Transverse colon (tissue), 3 donors: ENCODE measurements around the gene SGSH.

Source experiments
- CTCF ChIP-seq, 5 experiments: fragments of 200-600 bp in 3 of 5; fragments of 450-650 bp in 2 of 5; sonication (generic) in 3 of 5; IDR thresholded peaks; 1 replicate in 2 of 5; 2 replicates in 3 of 5; pipeline ENCODE4 v1.5.1; 2016 to 2017; ENCODE audit warnings: antibody characterized with exemption in 5 of 5, inconsistent platforms in 3 of 5, mild to moderate bottlenecking in 2 of 5, moderate library complexity in 1 of 5
- POLR2A ChIP-seq: fragments of 450-650 bp; IDR thresholded peaks from one replicate; pipeline ENCODE4 v1.6.1; 2016; ENCODE audit warnings: antibody characterized with exemption, mild to moderate bottlenecking, moderate library complexity

DNA sequence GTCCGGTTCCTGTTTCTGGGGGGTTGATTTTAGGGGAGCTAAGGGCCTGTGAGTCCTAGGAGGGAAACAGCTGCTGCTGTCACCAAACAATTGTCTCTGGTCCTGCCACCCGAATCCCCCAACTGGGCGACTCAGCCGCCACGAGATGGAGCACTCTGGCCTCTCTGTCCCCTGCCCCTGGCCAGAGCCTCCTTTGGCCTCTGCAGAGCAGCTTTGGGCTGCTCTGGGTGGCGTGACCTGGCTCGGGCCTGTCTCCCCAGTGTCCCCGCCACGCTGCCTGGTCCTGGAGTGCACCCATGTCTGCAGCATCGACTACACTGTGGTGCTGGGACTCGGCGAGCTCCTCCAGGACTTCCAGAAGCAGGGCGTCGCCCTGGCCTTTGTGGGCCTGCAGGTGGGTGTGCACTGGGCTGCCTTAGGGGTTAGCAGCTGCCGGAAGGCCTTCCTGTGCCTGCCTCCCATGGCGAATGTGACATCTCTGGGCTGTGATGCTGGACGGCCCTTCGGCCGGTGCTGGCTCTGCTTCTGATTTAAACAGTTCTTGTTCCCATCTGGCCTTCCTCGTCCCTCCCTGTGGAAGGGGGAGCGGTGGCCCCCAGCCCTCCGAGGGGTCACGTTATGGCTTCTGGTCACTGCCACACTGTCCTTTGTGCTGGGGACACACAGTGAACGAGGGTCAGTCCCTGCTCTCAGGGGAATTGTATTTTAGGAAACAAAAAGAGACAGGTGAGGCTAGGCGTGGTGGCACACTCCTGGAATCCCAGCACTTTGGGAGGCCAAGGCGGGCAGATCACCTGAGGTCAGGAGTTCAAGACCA, 29.0 kb upstream of the SGSH start:
- TF ChIP-seq CTCF (IDR thresholded peaks at IDR 0.05) (no peak), POLR2A (no peak)
